Skeletal muscle tissue (tissue), 4 donors: ENCODE measurements around the gene VMA21. TPM values are rescaled to one million over a fixed set of nuclear protein-coding genes. Genes with fewer than 3 reads are reported as not detected.

ENCODE experiments used
- H3K27ac ChIP-seq: one replicate; pipeline ENCODE4 v1.7.0; 2013; ENCODE audit warnings: mild to moderate bottlenecking, low read depth, low read length, inconsistent platforms
- H3K27me3 ChIP-seq, 3 donors: one replicate each; pipeline ENCODE4 v1.7.0; 2013; ENCODE audit warnings: low read length in 3 of 3; ENCODE audit not compliant: control insufficient read depth in 3 of 3, insufficient read depth in 3 of 3
- H3K36me3 ChIP-seq, 3 donors: one replicate each; pipeline ENCODE4 v1.7.0; 2013; ENCODE audit warnings: low read length in 3 of 3; ENCODE audit not compliant: control insufficient read depth in 3 of 3, insufficient read depth in 3 of 3
- H3K4me1 ChIP-seq, 3 donors: one replicate each; pipeline ENCODE4 v1.7.0; 2013; ENCODE audit warnings: low read length in 3 of 3, mild to moderate bottlenecking in 3 of 3; ENCODE audit not compliant: control insufficient read depth in 3 of 3, insufficient read depth in 3 of 3
- H3K4me3 ChIP-seq, 3 donors: one replicate each; pipeline ENCODE4 v1.7.0; 2013; ENCODE audit warnings: low read length in 3 of 3
- H3K9ac ChIP-seq, 3 donors: one replicate each; pipeline ENCODE4 v1.7.0; 2013; ENCODE audit warnings: low read length in 3 of 3, mild to moderate bottlenecking in 3 of 3, moderate library complexity in 2 of 3, low read depth in 1 of 3
- H3K9me3 ChIP-seq, 3 donors: one replicate each; pipeline ENCODE4 v1.7.0; 2013; ENCODE audit warnings: low read length in 3 of 3; ENCODE audit not compliant: control insufficient read depth in 3 of 3
- total RNA-seq: library from RNA; depleted of rRNA; stranded (reverse); fragments of >200 nt; gene quantifications from one replicate; pipeline ENCODE4 v1.2.3, GENCODE V29; 2014
- donor health status: Osteomylitis.

Gene VMA21
- total RNA-seq: 19.3 TPM

GRCh38 chrX:151396825-151397740 is at the start of gene VMA21:
TSS of gene VMA21 (plus strand) at chrX:151397206. CDS start at chrX:151397309, 103 bp downstream.
- H3K27me3 ChIP-seq: no peaks in the 10 kb centered on the region
- H3K27ac ChIP-seq: peak within 1 kb of the TSS; percentile 91
- H3K4me3 ChIP-seq: peak within 1 kb of the TSS; percentile 82 to 88 (median 83)
- peaks cover 6 to 8% (median 8%) of the 10 kb centered on the region in 3 donors for H3K4me1 ChIP-seq
- H3K36me3 ChIP-seq: no peaks in the 10 kb centered on the region
- no peaks in the 10 kb centered on the region for H3K9me3 ChIP-seq
- H3K9ac ChIP-seq: peak within 1 kb of the TSS; percentile 89 to 94 (median 91)

GRCh38 chrX:151359341-151359740 is 37.7 kb upstream of the VMA21 start:
- no peaks in the 10 kb centered on the region for H3K36me3 ChIP-seq
- H3K4me1 ChIP-seq: no peaks in the 10 kb centered on the region
- no peak overlapping the region for H3K27ac ChIP-seq
- H3K9ac ChIP-seq: no peak overlapping the region
- H3K27me3 ChIP-seq: no peaks in the 10 kb centered on the region
- H3K4me3 ChIP-seq: no peak overlapping the region
- no peaks in the 10 kb centered on the region for H3K9me3 ChIP-seq

- H3K9me3 ChIP-seq: no peaks in the 10 kb centered on the region
- no peaks in the 10 kb centered on the region for H3K36me3 ChIP-seq
- no peak overlapping the region for H3K9ac ChIP-seq
- H3K4me1 ChIP-seq: no peaks in the 10 kb centered on the region
- peak overlapping the region in 1 of 3 donors; percentile 13 for H3K4me3 ChIP-seq
- no peaks in the 10 kb centered on the region for H3K27me3 ChIP-seq
- no peak overlapping the region for H3K27ac ChIP-seq
Observed at GRCh38 chrX:151359931-151360871, 36.8 kb upstream of the VMA21 start.

- Histone ChIP-seq H3K27me3 (no peaks in the 10 kb centered on the region), H3K4me3 (no peak overlapping the region), H3K4me1 (no peaks in the 10 kb centered on the region), H3K9ac (no peak overlapping the region), H3K36me3 (no peaks in the 10 kb centered on the region), H3K9me3 (no peaks in the 10 kb centered on the region), H3K27ac (no peak overlapping the region)
Observed at GRCh38 chrX:151363316-151363715, 33.7 kb upstream of the VMA21 start.

- Histone ChIP-seq H3K9me3 (no peaks in the 10 kb centered on the region), H3K4me1 (no peaks in the 10 kb centered on the region), H3K36me3 (no peaks in the 10 kb centered on the region), H3K9ac (no peak overlapping the region), H3K4me3 (no peak overlapping the region), H3K27me3 (no peaks in the 10 kb centered on the region), H3K27ac (no peak overlapping the region)
Observed at GRCh38 chrX:151365579-151365978, 31.4 kb upstream of the VMA21 start.

- no peaks in the 10 kb centered on the region for H3K36me3 ChIP-seq
- H3K27ac ChIP-seq: no peak overlapping the region
- no peak overlapping the region for H3K4me3 ChIP-seq
- H3K9me3 ChIP-seq: no peaks in the 10 kb centered on the region
- no peak overlapping the region for H3K9ac ChIP-seq
- no peaks in the 10 kb centered on the region for H3K4me1 ChIP-seq
- H3K27me3 ChIP-seq: peaks cover 0 to 3% (median 0%) of the 10 kb centered on the region in 3 donors
Observed at GRCh38 chrX:151370906-151371305, 26.1 kb upstream of the VMA21 start.

- H3K4me3 ChIP-seq: no peak overlapping the region
- H3K4me1 ChIP-seq: no peaks in the 10 kb centered on the region
- H3K9me3 ChIP-seq: no peaks in the 10 kb centered on the region
- H3K27me3 ChIP-seq: peaks cover 0 to 8% (median 0%) of the 10 kb centered on the region in 3 donors
- H3K9ac ChIP-seq: no peak overlapping the region
- no peak overlapping the region for H3K27ac ChIP-seq
- H3K36me3 ChIP-seq: no peaks in the 10 kb centered on the region
Observed at GRCh38 chrX:151384807-151385206, 12.2 kb upstream of the VMA21 start.

GRCh38 chrX:151386838-151387459 is 10.1 kb upstream of the VMA21 start:
- no peaks in the 10 kb centered on the region for H3K4me1 ChIP-seq
- H3K36me3 ChIP-seq: no peaks in the 10 kb centered on the region
- H3K9ac ChIP-seq: no peak overlapping the region
- no peak overlapping the region for H3K4me3 ChIP-seq
- H3K27me3 ChIP-seq: peaks cover 0 to 8% (median 0%) of the 10 kb centered on the region in 3 donors
- H3K9me3 ChIP-seq: no peaks in the 10 kb centered on the region
- H3K27ac ChIP-seq: no peak overlapping the region

GRCh38 chrX:151391722-151392121 is 5.3 kb upstream of the VMA21 start:
- Histone ChIP-seq H3K9ac (no peak overlapping the region), H3K27me3 (no peaks in the 10 kb centered on the region), H3K27ac (no peak overlapping the region), H3K4me1 (peaks cover 0 to 6% (median 0%) of the 10 kb centered on the region in 3 donors), H3K36me3 (no peaks in the 10 kb centered on the region), H3K9me3 (no peaks in the 10 kb centered on the region), H3K4me3 (no peak overlapping the region)
